ENCODE data around the gene GPC3. TPM values are rescaled to one million over a fixed set of nuclear protein-coding genes. Genes with fewer than 3 reads are reported as not detected.

GPC3 gene
- total and polyA plus RNA-seq, 2 of the 4 experiments (the other 2 are of a cell fraction), result not detected

DNA sequence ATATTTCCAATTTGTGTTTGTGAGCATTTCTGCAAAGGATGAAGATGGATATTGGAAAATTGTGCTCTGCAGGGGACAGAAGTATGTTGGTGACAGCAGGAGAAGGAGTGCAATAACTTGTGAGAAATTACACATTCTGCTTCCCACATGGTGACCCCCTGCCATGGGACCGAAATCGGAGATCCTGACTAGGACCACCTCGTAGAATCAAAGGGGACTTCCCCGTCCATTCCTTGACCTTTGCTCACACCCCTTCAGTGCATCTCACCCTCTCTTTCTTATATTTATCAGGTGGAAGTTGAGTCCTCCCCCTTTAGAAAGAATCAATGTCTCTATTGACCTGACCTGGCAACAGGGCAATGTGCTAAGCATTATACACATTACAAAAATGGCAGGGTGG is 451.2 kb downstream of the GPC3 start:
- H3K27ac ChIP-seq (ENCODE audit: insufficient read depth, low read length), result no peak overlapping the region
- WGBS, 2 experiments (ENCODE audit: extremely low coverage in 2 of 2, insufficient read length in 1 of 2), result no CpG with 5 or more reads among the region's 4 CpGs
- no peak overlapping the region for H3K14ac ChIP-seq (replicated peaks; ENCODE audit: low read depth, low read length)
- no TSS peak for BruUV-seq (replicated peaks)
- ChIA-PET CTCF (no interaction called here), POLR2A (ENCODE audit: unreplicated experiment) (no interaction called here)
- H3K27me3 ChIP-seq (ENCODE audit: control insufficient read depth, insufficient read depth, low read length), result peaks cover 1% of the 10 kb centered on the region; the same call in 1 of the 2 replicates
- no peak overlapping the region for H3K4ac ChIP-seq (ENCODE audit: low read depth, low read length)
- dilution Hi-C loops (cut with HindIII; ENCODE audit: low sequenced_read_pairs, unreplicated experiment), result no loop called here
- no peak overlapping the region for H2BK5ac ChIP-seq (ENCODE audit: low read depth, low read length, poor library complexity, severe bottlenecking)
- no peak overlapping the region for H2AFZ ChIP-seq (replicated peaks; ENCODE audit: low read length, poor library complexity)
- H3K36me3 ChIP-seq (ENCODE audit: control insufficient read depth, insufficient read depth, low read length), result no peaks in the 10 kb centered on the region
- in situ Hi-C loops (cut with MboI; ENCODE audit: low sequenced_read_pairs), result no loop called here
- H4K20me1 ChIP-seq (ENCODE audit: insufficient read depth, low read length), result no peaks in the 10 kb centered on the region
- TF ChIP-seq, protein P1, sequence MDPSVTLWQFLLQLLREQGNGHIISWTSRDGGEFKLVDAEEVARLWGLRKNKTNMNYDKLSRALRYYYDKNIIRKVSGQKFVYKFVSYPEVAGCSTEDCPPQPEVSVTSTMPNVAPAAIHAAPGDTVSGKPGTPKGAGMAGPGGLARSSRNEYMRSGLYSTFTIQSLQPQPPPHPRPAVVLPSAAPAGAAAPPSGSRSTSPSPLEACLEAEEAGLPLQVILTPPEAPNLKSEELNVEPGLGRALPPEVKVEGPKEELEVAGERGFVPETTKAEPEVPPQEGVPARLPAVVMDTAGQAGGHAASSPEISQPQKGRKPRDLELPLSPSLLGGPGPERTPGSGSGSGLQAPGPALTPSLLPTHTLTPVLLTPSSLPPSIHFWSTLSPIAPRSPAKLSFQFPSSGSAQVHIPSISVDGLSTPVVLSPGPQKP (IDR thresholded peaks at IDR 0.05; ENCODE audit: borderline replicate concordance, low read depth, low read length), result no peak
- TF ChIP-seq RFX5 (IDR thresholded peaks at IDR 0.05; ENCODE audit: low read depth, low read length), result no peak
- TF ChIP-seq MXI1 (IDR thresholded peaks at IDR 0.05; ENCODE audit: borderline replicate concordance, low read depth, low read length), result no peak
- no peak for TF ChIP-seq CEBPB (IDR thresholded peaks at IDR 0.05; ENCODE audit: low read depth, low read length)
- TF ChIP-seq POLR2A (IDR thresholded peaks at IDR 0.05; ENCODE audit: low read depth, low read length), result no peak
- TF ChIP-seq, protein P2, sequence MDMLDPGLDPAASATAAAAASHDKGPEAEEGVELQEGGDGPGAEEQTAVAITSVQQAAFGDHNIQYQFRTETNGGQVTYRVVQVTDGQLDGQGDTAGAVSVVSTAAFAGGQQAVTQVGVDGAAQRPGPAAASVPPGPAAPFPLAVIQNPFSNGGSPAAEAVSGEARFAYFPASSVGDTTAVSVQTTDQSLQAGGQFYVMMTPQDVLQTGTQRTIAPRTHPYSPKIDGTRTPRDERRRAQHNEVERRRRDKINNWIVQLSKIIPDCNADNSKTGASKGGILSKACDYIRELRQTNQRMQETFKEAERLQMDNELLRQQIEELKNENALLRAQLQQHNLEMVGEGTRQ (IDR thresholded peaks at IDR 0.05; ENCODE audit: low read depth, low read length), result no peak
- no peak for TF ChIP-seq BHLHE40 (IDR thresholded peaks at IDR 0.05; ENCODE audit: low read depth, low read length)
- TF ChIP-seq RCOR1 (IDR thresholded peaks at IDR 0.05; ENCODE audit: insufficient replicate concordance, low read length), result no peak
- no peak for TF ChIP-seq FOS (IDR thresholded peaks at IDR 0.05; ENCODE audit: low read depth, low read length)
- no peak for TF ChIP-seq SMC3 (IDR thresholded peaks at IDR 0.05; ENCODE audit: low read depth, low read length)
- no peak for TF ChIP-seq CHD1 (IDR thresholded peaks at IDR 0.05; ENCODE audit: low read depth, low read length)
- no peak for TF ChIP-seq MAFK (IDR thresholded peaks at IDR 0.05; ENCODE audit: low read depth, low read length)
- TF ChIP-seq, protein P3, sequence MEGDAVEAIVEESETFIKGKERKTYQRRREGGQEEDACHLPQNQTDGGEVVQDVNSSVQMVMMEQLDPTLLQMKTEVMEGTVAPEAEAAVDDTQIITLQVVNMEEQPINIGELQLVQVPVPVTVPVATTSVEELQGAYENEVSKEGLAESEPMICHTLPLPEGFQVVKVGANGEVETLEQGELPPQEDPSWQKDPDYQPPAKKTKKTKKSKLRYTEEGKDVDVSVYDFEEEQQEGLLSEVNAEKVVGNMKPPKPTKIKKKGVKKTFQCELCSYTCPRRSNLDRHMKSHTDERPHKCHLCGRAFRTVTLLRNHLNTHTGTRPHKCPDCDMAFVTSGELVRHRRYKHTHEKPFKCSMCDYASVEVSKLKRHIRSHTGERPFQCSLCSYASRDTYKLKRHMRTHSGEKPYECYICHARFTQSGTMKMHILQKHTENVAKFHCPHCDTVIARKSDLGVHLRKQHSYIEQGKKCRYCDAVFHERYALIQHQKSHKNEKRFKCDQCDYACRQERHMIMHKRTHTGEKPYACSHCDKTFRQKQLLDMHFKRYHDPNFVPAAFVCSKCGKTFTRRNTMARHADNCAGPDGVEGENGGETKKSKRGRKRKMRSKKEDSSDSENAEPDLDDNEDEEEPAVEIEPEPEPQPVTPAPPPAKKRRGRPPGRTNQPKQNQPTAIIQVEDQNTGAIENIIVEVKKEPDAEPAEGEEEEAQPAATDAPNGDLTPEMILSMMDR (conservative IDR thresholded peaks at IDR 0.05; ENCODE audit: low read depth, low read length), result no peak
- no peaks in the 10 kb centered on the region for H3K4me1 ChIP-seq (ENCODE audit: control insufficient read depth, insufficient read depth, low read length)
- no peak overlapping the region for H4K8ac ChIP-seq (ENCODE audit: low read depth in 2 of 2, low read length in 2 of 2)
- H2BK20ac ChIP-seq (ENCODE audit: low read depth, low read length), result no peak overlapping the region
- no peak overlapping the region for H3K4me3 ChIP-seq (ENCODE audit: insufficient read depth, low read depth, low read length)
- no peak overlapping the region for H3K23ac ChIP-seq (ENCODE audit: low read depth, low read length)
- ATAC-seq (ENCODE audit: low read depth) (no peak), DNase-seq (no peak)
- H2AK9ac ChIP-seq (replicated peaks; ENCODE audit: low read depth, low read length, poor library complexity), result no peak overlapping the region
- no peak overlapping the region for H3K18ac ChIP-seq (ENCODE audit: low read depth, low read length)
- H3K79me1 ChIP-seq (ENCODE audit: low read depth in 1 of 2, low read length in 2 of 2), result no peaks in the 10 kb centered on the region
- H3K9me3 ChIP-seq (ENCODE audit: control insufficient read depth, insufficient read depth, low read length), result no peaks in the 10 kb centered on the region
- H3K56ac ChIP-seq (ENCODE audit: extremely low read depth, insufficient read depth, low read length), result no peak overlapping the region
- H3K9me1 ChIP-seq (ENCODE audit: insufficient read depth, low read length), result no peaks in the 10 kb centered on the region
- no peak overlapping the region for H3K4me2 ChIP-seq (ENCODE audit: low read depth, low read length)
- intact Hi-C loops (cut with micrococcal nuclease), result no loop called here
- H2BK120ac ChIP-seq (ENCODE audit: low read depth, low read length), result no peak overlapping the region
- no peak overlapping the region for H3K9ac ChIP-seq (ENCODE audit: low read depth, low read length)
- no peak overlapping the region for H4K91ac ChIP-seq (ENCODE audit: insufficient read depth, low read depth, low read length)
- no peak overlapping the region for H4K5ac ChIP-seq (ENCODE audit: low read depth, low read length)
- no peak overlapping the region for H2BK15ac ChIP-seq (ENCODE audit: low read depth, low read length)
- H2AK5ac ChIP-seq (ENCODE audit: low read depth, low read length), result no peak overlapping the region

Data from IMR-90 (cell line).